Tibial artery (tissue), 4 donors: ENCODE data around the gene NLRC5.
A peak's percentile ranks its signal among the peaks of the same experiment; 100 is the strongest.

Source experiments
- DNase-seq, 2 donors: peaks; one replicate each; pipeline ENCODE4 v3.0.0-alpha.2; 2019
- H3K27ac ChIP-seq, 2 donors: fragments of 200-600 bp; sonication (generic) in 1 of 2; 1 replicate in 1 of 2; 2 replicates in 1 of 2; pipeline ENCODE4 v1.5.1; 2018 to 2019; ENCODE audit warnings: mild to moderate bottlenecking in 1 of 2
- H3K27me3 ChIP-seq, 2 donors: fragments of 200-600 bp; sonication (generic) in 1 of 2; one replicate each; pipeline versions ENCODE4 v1.5.1 to v1.6.0; 2016 to 2019
- H3K36me3 ChIP-seq, 3 donors: fragments of 200-600 bp; sonication (generic) in 2 of 3; one replicate each; pipeline ENCODE4 v1.5.1; 2016 to 2019; ENCODE audit warnings: mild to moderate bottlenecking in 2 of 3
- H3K4me1 ChIP-seq, 4 donors: fragments of 200-600 bp; sonication (generic) in 2 of 4; 1 replicate in 3 of 4; 2 replicates in 1 of 4; pipeline ENCODE4 v1.5.1; 2016 to 2019
- H3K4me3 ChIP-seq, 2 donors: fragments of 200-600 bp; sonication (generic) in 1 of 2; 1 replicate in 1 of 2; 2 replicates in 1 of 2; pipeline ENCODE4 v1.5.1; 2018 to 2019; ENCODE audit warnings: mild to moderate bottlenecking in 2 of 2
- H3K9me3 ChIP-seq, 3 donors: fragments of 200-600 bp; sonication (generic) in 1 of 3; one replicate each; pipeline ENCODE4 v1.5.1; 2016 to 2019
- CTCF ChIP-seq, 2 experiments: fragments of 200-600 bp in 1 of 2; fragments of 450-650 bp in 1 of 2; IDR thresholded peaks; one replicate each; pipeline ENCODE4 v1.5.1; 2017 to 2019; ENCODE audit warnings: antibody characterized with exemption in 2 of 2, mild to moderate bottlenecking in 1 of 2, moderate library complexity in 1 of 2
- intact Hi-C: fragments of 100-400 bp; cut with DNase I; formaldehyde crosslinking; loops from one replicate; pipeline ENCODE4 v1.15.0; 2023; ENCODE audit warnings: low total_unique reads

The NLRC5 gene

GRCh38 chr16:57091975-57092785, 102.8 kb downstream of the NLRC5 start, which contains the start of gene CPNE2:
Gene CPNE2, plus strand, starts transcription at chr16:57092583. Its CDS starts 18,160 bp downstream, at chr16:57110743.
- no peaks in the 10 kb centered on the region for H3K9me3 ChIP-seq
- peak within 1 kb of the TSS; percentile 92 to 93 for H3K27ac ChIP-seq
- H3K4me3 ChIP-seq = peak within 1 kb of the TSS; percentile 59 to 95
- peaks cover 0 to 32% (median 23%) of the 10 kb centered on the region in 4 donors for H3K4me1 ChIP-seq
- H3K36me3 ChIP-seq = no peaks in the 10 kb centered on the region
- peak; percentile 51 to 84 for DNase-seq
- intact Hi-C loops = loop anchor here (2.0 to 5.0 kb wide), 2 partner anchors 93 to 330 kb away; no protein-coding TSS in a partner anchor
- H3K27me3 ChIP-seq = no peaks in the 10 kb centered on the region
- TF ChIP-seq CTCF (IDR thresholded peaks at IDR 0.05) = no peak

GRCh38 chr16:57092786-57093411, 103.5 kb downstream of the NLRC5 start:
- DNase-seq = no peak
- Histone ChIP-seq H3K27ac (peak overlapping the region; percentile 73 to 92), H3K4me3 (peak overlapping the region; percentile 59 to 95), H3K27me3 (no peaks in the 10 kb centered on the region), H3K36me3 (no peaks in the 10 kb centered on the region), H3K4me1 (peaks cover 0 to 35% (median 23%) of the 10 kb centered on the region in 4 donors), H3K9me3 (no peaks in the 10 kb centered on the region)
- TF ChIP-seq CTCF (IDR thresholded peaks at IDR 0.05) = peak; percentile 10 to 57
- intact Hi-C loops = loop anchor here (2.0 to 5.0 kb wide), 2 partner anchors 92 to 329 kb away; no protein-coding TSS in a partner anchor

- Histone ChIP-seq H3K27ac (no peak overlapping the region), H3K9me3 (no peaks in the 10 kb centered on the region), H3K4me1 (peaks cover 0 to 40% (median 23%) of the 10 kb centered on the region in 4 donors), H3K27me3 (no peaks in the 10 kb centered on the region), H3K4me3 (peak overlapping the region; percentile 59 to 95), H3K36me3 (no peaks in the 10 kb centered on the region)
- TF ChIP-seq CTCF (IDR thresholded peaks at IDR 0.05) = no peak
- DNase-seq = no peak
- intact Hi-C loops = loop anchor here (2.0 to 5.0 kb wide), 2 partner anchors 91 to 328 kb away; no protein-coding TSS in a partner anchor
These were observed 104.6 kb downstream of the NLRC5 start for GRCh38 chr16:57093666-57094564.

GRCh38 chr16:57094911-57095310, 105.6 kb downstream of the NLRC5 start:
- no peaks in the 10 kb centered on the region for H3K36me3 ChIP-seq
- no peak for DNase-seq
- H3K27me3 ChIP-seq = no peaks in the 10 kb centered on the region
- no peak overlapping the region for H3K4me3 ChIP-seq
- intact Hi-C loops = loop anchor here (5.0 kb wide), 1 partner anchor 327 kb away; no protein-coding TSS in a partner anchor
- no peaks in the 10 kb centered on the region for H3K9me3 ChIP-seq
- no peak overlapping the region for H3K27ac ChIP-seq
- peaks cover 0 to 40% (median 24%) of the 10 kb centered on the region in 4 donors for H3K4me1 ChIP-seq
- TF ChIP-seq CTCF (IDR thresholded peaks at IDR 0.05) = no peak

DNA sequence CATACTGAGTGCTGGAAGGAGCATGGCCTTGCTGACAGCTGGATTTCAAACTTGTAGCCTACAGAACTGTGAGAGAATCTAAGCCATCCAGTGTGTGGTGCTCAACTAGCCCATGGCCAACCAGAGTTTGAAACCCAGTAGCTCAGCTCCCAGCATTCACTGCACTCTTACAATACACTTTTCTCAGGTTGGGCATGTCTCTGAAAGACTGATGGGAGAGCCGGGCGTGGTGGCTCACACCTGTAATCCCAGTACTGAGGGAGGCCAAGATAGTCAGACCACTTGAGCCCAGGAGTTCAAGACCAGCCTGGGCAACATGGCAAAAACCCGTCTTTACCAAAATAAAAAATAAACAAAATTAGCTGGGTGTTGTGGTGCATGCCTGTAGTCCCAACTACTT, 106.8 kb downstream of the NLRC5 start:
- no peak for TF ChIP-seq CTCF (IDR thresholded peaks at IDR 0.05)
- Histone ChIP-seq H3K4me1 (peaks cover 0 to 39% (median 24%) of the 10 kb centered on the region in 4 donors), H3K9me3 (no peaks in the 10 kb centered on the region), H3K27ac (no peak overlapping the region), H3K36me3 (no peaks in the 10 kb centered on the region), H3K27me3 (no peaks in the 10 kb centered on the region), H3K4me3 (no peak overlapping the region)
- intact Hi-C loops = no loop called here
- no peak for DNase-seq
